CD4-positive, alpha-beta T cell treated with Interferon alpha-2 for 1 hour (primary cell): Measurements from ENCODE around the gene SLC6A6.

Experiments
- DNase-seq, 2 donors: peaks; one replicate each; pipeline ENCODE4 v3.0.0-alpha.2; 2020 to 2022

Gene SLC6A6

DNA sequence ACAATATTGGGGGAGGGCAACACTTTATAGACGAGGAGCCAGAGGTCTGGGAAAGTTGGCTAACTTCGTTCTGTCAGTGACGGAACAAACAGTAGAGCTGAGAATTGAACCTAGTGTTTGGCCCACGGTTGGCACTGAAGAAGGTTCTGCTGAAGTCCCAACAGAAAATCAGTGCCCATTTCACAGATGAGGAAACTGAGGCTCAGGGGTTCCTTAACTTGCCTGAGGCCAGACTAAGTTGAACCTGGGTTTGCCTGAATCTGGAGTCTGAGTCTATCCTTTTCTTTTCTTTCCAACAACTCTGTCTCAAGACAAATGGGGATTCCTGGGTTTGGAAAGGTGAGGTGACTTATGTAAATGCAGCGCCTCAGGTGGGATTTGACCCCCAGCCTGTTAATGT is 55.1 kb downstream of the SLC6A6 start:
- no peak for DNase-seq

DNA sequence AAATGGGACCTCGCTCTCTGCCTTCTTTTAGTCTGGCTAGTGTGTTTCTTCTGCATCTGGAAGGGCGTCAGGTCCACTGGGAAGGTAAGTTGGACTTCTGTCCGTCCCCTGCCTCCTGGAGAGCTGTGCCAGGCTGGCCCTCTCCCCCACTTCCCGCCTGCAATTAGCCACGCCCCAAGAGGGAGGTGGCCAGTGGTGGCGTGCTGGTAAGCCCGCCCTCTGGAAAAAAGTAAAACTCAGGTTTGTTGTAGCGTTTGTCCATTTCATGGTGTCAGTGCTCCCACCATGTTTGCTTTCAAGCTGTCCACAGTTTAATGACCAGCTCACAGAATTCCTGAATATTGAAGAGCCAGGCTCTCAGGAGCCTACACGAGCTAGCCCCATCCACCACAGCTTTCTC is 55.6 kb downstream of the SLC6A6 start:
- DNase-seq = no peak

DNA sequence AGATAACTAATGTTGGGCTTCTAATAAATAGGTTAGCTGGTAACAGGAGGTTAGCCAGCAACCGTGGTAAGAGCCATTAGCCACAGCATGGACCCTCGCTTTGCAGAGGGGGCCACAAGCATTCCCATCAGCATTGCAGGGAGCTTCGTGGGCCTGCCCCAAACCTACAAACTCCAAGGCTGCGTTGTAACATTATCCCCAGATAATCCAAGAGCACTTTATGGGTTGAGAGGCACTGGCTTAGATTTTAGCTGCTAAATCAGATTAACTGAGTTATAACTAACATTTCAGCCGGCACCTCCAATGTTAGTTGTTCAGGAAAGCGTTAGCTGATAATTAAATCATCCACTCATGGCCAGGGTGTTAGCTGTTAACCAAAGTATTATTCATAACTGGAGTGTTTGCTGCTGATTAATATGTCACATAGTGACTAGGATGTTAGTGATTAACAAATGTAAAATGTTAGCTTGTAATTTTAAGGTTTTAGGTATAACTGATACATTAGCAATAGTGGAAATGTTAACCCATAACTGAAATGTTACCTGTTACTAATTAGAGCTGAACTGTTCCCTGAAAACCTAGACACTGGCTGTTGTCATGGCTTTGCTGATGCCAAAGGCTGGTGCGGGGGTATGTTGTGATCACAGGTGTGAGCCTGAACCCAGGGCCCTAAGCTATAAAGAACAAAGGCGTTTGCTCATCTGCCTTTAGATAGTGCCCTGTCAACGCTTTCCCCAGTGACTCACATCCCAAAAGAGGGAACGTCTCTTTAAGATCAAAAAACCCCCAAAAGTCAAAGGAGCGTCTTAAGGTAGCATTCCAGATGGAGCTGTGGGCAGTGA is 56.2 kb downstream of the SLC6A6 start:
- no peak for DNase-seq

DNA sequence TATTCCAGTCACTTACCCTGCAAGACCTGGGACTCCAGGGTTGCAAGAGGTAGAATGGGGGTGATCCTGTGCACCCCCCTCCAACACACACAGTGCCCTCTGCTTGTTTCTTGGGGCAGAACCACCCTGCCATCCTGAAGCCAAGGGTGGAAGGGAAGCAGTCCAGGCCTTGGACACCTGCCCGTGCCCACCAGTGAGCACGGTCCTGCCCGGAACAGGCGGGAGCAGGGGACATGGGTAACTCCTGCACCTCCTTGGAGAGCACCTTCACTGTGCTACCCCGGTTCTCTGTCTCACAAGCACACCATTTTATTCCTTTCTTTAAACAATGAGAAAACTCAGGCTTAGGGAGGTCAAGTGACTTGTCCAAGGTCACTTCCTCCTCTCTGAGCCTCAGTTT is 57.0 kb downstream of the SLC6A6 start:
- no peak for DNase-seq

DNA sequence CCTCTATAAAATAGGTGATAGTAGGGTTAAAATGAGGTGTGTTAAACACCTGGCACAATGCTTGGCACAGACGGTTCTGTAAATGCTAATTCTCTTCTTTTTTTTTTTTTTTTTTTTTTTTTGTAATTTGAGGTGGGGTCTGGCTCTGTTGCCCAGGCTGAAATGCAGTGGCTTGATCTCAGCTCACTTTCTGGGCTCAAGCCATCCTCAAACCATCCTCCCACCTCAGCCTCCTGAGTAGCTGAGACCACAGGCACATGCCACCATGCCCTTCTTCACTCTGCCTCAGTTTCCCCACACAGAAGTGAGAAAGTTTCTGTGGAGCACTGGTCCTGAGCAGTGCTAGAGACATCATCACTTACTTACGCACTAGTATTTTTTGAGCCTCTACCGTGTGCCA is 57.4 kb downstream of the SLC6A6 start:
- no peak for DNase-seq

DNA sequence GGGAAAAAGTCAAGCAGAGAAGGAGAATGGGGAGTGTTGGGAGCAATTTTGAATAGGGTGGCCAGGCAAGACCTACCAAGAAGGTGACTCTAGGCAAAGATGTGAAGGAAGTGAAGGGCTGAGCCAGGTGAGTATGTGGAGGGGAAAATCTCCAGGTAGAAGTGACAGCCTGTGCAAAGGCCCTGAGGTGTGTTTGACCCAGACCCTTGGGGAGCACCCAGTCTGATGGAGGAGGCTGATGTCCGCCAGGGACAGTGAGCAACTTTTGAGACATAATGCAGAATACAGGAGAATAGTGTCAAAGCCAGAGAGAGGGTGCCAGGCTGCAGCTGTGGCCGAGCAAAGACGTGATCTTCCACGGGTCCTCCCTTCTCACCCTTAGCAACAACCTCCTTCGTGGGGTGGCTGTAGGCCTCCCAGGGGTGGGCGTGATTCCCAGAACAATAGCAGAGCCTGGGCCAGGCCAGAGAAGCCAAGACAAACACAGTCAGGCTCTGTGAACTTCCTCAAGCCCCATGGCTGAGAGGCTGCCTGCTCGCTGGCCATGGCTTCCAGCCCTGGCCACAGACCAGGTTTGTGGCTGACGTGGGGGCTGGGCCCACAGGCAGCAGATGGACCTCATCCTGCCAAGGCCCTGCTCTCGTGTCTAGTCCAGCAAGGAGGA is 58.1 kb downstream of the SLC6A6 start:
- no peak for DNase-seq

DNA sequence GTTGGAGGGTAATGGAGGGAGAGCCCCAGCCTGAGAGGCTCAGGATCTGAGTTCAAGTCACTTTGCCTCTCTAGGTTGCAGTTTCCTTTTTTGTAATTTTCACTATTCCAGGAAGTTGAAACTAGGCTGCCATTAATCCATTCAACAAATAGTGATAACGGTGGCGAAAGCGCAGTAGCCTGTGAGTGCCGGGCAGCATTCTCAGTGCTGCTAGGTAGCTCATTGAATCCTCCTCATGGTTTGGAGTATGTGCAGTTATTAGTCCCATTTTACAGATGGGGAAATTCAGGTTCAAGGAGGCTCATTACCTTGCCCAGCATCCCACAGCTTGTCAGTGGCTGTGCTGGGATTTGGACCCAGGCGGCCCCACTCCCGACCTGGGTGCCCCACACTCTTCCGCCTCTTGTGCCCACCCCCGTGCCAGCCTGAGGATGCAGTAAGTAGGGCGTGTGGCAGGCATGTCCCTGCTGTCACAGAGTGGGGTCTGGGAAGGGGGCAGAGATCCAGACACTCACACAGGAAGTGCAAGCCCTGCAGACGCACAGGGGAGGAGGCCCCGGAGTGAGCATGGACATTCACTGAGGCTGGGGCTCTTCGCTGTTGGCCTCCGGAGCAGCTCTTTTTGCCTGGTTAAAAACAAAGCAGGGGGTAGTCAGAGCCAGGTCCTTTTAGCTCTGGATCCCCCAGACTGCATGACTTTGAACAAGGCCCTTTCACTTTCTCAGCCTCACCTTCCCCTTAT is 58.8 kb downstream of the SLC6A6 start:
- DNase-seq = no peak

DNA sequence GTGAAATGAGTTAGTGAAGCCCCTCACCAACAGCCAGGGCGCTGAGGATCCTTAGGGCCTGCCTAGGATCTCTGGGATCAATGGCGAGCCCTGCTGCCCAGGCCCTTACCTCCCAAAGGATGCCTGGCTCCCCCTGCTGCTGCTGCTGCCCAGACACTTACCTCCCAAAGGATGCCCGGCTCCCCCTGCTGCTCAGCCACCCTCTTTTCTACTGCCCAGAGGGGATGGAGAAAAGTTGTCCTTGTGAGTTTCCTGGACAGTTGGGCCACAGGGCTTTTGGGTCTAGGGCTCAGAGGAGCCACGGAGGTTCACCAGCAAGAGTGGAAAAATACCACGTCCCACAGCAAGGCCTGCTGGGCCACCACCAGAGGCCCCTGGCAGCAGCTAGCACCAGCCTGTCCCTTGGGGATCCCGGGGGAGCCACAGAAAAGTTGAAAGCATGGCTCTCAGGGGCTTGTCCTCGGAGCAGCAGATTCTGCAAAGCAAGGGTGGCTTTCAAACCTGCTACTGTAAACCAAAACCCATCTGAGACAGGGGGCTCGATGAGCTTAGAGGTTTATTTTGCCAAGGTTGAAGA is 59.4 kb downstream of the SLC6A6 start:
- peak; percentile 43 to 57 for DNase-seq

DNA sequence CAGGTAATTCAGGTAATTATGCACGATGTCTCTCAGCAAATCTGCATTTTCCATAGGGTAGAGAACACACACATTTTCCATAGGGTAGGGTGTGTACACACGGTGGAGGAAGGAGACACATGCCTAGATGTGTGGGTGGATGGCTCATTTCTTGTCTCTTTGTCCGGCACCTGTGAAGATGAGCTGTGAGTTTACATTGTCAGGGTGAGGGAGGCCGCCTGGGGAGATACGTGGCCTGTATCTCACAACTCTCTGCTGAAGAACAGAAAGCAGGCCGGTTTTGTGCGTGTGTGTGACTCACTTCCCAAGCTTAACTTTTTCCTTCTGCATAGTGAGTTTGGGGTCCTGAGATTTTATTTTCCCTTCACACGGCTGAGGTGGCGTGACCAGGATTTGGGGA is 60.3 kb downstream of the SLC6A6 start:
- no peak for DNase-seq

DNA sequence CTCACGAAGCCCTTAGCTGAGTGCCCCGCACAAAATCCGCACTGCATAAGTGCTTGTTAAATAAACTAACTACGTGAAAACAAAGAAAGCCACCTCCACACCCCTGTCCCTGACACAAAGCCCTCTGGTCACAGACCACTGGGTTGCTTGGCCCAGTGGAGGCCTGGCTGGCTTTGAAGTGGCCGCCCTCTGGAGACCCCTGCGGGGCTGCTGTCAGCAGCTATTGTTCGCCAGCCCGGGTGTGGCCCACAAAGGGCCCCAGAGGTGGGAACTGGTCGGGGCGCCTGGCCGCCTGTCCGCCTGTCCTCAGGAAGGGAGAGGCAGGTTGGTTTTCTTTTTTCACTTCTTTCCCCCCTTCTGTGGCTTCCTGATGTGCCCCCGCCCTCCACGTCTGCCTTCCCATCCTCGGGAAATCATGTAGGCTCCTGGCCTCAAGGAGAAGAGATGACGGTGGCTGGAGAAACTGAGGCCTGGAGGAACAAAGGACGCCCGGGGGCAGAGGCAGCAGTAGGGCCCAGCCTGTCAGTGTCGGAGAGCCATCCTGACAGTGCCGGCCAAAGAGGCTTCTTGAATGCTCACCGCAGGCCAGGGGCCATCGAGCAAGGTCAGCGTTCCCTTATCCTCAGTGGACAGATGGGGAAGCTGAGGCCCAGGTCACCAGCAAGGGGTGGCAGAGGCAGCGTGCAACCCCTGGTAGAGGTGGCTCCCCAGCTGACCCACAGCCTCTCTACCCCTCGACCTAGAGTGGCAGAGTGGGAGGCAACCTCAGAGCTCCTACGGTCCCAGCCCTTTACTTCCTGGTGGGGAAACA is 61.1 kb downstream of the SLC6A6 start:
- no peak for DNase-seq

DNA sequence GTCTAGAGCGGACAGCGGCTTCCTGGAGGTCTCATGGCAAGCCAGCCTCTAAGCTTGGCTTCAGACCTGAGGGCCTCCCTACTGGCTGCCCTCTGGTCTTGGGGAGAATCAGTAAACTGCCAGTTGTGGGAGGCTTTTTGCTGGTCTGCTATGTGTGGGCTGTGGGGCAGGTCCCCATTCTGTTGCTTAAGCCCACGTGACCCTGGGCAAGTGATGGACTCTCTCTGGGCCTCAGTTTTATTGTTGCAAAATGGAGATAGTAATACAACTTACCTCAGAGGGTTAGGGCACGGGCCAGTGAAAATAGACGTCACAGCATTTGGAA is 61.7 kb downstream of the SLC6A6 start:
- no peak for DNase-seq

DNA sequence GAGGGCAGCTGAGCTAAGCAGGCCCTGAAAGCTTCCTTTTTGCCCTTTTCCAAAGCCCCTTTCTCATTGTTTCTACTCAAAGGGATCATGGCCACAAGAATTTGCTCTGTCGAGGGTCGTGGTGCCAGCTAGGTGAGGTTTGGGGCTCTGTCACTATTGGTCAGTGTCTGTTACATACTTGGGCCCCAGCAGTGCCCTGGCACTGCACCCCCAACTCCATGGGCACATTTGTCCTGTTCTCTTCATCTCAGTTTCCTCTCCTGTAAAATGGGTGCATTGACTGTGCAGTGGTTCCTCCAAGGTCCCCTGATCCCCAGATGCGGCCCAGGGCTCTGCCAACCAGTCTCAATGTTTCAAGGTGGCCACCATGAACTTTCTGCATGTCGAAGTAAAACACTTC is 62.1 kb downstream of the SLC6A6 start:
- no peak for DNase-seq

DNA sequence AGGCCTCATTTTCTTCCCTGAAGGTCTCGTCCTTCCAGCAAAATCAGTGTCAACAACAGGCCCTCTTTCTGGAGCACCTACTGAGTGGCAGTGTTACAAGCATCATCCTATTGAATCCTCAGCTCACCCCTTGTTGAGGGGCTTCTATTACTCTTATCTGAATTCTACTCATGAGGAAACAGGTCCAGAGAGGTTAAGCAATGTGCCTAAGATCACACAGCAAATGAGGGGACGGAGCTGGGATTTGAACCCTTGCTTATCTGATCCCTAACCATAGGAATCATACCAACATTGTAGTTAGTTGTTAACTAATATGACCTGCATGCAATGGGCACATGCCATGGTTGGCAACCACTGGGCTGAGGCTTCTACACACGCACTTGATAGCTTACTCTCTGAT is 63.0 kb downstream of the SLC6A6 start:
- DNase-seq = no peak

DNA sequence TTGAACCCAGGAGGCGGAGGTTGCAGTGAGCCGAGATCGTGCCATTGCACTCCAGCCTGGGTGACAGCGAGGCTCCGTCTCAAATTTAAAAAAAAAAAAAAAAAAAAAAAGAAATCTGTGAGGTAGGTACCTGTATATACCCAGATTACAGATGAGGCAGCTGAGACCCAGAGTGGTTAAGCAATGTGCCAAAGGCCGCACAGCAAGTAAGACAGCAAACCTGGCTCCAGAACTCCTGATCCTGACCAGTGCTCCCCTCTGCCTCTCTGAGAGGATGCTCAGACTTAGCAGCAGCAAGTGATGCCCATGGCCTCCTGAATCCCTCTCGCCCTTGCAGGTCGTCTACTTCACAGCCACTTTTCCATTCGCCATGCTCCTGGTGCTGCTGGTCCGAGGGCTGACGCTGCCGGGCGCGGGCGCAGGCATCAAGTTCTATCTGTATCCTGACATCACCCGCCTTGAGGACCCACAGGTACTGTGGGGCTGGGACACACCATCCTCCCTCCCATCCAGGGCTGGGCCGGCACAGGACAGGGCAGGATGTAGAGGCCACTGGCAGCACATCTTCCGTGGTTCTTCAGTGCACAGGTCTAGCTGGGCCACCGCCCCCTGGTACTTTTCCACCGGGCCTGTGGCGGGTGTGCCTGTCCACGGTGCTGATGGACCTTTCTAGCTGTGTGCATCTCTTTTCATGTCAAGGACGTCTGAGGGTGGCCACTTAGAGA is 63.9 kb downstream of the SLC6A6 start:
- DNase-seq = no peak

DNA sequence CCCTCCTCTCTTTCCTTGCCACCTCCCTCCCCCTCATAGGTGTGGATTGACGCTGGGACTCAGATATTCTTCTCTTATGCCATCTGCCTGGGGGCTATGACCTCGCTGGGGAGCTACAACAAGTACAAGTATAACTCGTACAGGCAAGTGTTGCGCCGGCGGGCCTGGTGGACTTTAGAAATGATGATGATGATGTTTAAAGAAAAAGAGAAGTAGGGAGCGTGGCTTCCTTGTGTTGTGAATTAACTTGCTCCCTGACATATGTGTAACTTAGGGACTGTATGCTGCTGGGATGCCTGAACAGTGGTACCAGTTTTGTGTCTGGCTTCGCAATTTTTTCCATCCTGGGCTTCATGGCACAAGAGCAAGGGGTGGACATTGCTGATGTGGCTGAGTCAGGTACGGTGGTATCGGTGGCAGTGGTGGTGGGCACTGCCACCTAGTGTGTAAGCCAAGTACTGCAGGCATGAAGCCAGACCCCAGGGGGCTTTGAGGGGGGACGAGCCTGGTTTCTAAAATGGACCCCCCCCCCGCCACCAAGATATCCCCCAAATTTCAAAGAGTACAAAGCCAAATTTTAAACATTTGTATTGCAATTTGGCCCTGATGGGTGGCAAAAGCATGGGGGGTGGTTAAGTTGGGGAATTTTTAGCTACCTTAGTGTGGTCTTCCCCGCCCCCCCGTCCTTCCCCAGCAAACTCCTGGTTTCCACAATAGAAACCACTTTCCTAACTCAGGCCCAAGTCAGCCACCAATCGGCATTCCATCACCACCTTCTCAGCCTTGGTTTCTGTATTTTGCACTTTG is 65.6 kb downstream of the SLC6A6 start:
- peak; percentile 42 to 52 for DNase-seq

DNA sequence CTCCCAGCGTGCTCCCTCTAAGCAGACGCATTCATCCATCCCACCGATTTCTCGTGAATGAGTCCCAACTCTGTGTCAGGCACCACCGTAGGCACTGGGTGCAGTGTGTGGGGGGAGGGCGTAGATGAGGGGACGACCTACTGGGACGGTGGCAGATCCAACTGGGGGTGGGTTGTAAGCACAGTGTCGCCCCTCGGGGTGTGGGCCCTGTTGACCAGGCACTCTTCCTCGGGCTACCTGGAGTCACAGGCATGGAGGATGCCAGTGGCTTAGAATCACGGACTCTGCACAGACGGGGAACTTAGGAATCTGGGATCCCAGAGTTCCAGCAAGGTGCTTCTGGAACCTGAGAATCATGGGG is 66.2 kb downstream of the SLC6A6 start:
- no peak for DNase-seq

DNA sequence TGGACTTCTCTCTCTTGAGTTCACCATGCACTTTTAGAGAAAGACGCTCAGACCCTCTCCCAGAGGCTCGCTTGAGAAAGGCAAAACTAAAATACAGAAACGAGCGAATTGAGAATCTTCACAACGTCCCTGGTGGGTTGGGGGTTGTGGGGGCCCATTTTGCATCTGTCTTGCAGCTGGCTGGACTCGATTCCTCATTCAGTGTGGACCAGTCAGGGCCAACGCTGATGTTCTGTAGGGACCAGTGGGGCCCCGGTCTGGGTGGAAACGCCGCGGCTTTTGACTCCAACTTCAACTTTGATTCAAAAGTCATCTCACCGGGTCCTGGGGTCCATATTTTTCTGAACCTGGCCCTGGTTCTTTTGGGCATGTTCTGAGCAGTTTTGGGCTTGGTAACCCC is 68.1 kb downstream of the SLC6A6 start:
- DNase-seq = no peak

DNA sequence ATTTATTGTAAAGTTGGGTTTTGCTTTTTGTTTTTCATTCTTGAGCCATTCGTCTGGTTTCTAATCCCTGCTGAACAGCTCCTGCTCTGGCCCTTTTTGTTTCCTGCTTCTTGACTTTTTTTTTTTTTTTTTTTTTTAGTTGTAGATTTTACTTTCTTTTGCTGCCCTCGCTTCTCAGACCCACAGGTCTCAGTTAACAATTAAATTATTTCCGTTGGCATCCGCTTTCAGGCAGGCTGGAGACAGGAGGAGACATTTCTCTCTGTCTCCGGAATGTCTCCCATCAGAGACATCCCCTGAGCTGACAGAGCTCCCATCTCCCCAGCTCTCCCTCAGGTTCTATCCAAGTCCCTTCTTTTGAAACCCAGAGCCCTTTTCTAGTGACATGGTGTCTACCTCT is 68.6 kb downstream of the SLC6A6 start:
- DNase-seq = no peak

DNA sequence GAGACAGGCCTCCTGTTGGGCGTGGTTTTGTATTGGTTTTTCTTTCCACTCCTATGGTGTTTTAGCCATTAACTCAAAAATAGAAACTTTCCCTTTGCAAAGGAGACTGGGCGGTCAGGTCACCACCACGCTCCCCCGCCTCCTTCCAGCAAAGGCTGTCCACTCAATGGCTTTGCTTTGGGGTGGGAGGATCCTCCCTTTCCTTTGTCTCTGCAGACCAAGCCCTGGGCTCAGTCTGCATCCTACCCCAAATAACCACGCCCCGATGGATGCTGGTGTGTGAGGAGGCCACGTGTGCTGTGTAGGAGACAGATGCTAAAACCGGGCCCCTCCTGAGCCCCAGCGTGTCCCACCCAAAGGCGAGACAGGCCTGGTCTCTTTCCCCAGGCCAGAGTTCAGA is 69.3 kb downstream of the SLC6A6 start:
- DNase-seq = no peak

DNA sequence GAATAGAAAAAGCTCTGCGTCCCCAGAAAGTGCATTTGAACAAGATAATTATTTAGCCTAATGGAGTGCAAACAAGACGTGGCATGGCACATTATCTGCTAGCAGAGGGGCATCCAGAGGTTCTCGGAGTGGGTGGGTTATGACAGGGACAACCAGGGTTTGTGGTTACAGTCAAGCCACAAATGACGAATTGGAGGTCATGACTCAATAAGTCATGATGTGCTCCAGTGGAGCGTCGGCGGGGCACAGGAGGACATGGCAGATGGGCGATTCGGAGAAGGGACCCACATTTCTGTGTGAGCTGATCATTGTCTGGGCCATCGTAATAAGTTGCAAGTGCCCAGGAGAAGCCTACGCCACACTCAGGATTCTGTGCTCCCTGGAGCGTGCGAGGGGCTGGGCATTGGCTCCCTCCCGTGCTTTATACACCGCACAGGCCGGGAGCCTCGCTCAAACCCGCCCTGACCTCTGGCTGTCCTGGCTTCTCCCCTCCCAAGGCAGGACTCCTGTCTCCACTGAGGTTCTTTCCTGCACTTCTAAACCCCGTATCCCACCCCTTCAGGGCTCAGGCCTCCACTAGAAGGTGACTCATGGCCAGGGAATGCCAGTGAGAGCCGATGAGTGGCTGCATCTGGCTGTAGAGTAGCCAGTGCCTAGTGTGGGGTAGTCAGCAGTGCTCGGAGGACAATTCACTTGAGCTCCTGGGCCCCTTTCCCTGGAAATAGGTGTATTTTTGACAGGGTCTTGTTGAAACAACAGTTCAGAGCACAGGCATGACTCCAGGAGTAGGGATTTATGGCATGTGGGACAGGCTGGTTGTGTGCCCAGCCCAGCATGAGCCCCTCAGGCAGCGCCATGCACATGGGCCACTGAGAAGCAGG is 70.3 kb downstream of the SLC6A6 start:
- DNase-seq = no peak
